Measurements from ENCODE around the gene IFNL3.

IFNL3 gene

GRCh38 chr19:39193803-39194202 lies 51.0 kb downstream of the IFNL3 start:
- no peak for DNase-seq (ENCODE audit: low read depth)

All from CMK (cell line).